GM12891 (cell line): ENCODE measurements around the gene AGTPBP1.

Source experiments
- POLR2AphosphoS5 ChIP-seq: IDR thresholded peaks from 2 replicates; pipeline ENCODE4 v1.6.1; 2011; ENCODE audit warnings: low read depth, low read length, control low read depth
- SPI1 ChIP-seq: IDR thresholded peaks from 2 replicates; pipeline ENCODE4 v1.6.1; 2011; ENCODE audit warnings: low read depth, low read length, control low read depth

GRCh38 chr9:85716031-85716877 is 25.5 kb downstream of the AGTPBP1 start:
- TF ChIP-seq SPI1: 0 out of 2 replicates have a peak, but pooled peaks have one; percentile 7
- no peak for TF ChIP-seq POLR2AphosphoS5
